B cell (primary cell): ENCODE measurements around the gene PIK3CD. TPM values are rescaled to one million over a fixed set of nuclear protein-coding genes. Genes with fewer than 3 reads are reported as not detected.
A peak's percentile ranks its signal among the peaks of the same experiment; 100 is the strongest.
"Not testable (repeated sequence)": the region's sequence is repeated elsewhere in the genome, so short reads cannot be mapped to it uniquely, and the experiment has no call there.

ENCODE experiments used
- ATAC-seq: fragments of 200-7000 bp; cut with Tn5 transposase; one replicate; pipeline ENCODE4 v1.10.0; 2021; ENCODE audit warnings: low read depth, mild to moderate bottlenecking, moderate number of reproducible peaks, moderate library complexity
- CTCF ChIA-PET: fragments of 350-600 bp; sonication (Branson Sonifier 250); formaldehyde crosslinking; loops from one replicate; lab custom pipeline; 2021; ENCODE audit warnings: antibody characterized with exemption, inconsistent platforms; lab: Charles Lee
- POLR2A ChIA-PET: fragments of 350-600 bp; sonication (Branson Sonifier 250); formaldehyde crosslinking; loops from one replicate; lab custom pipeline; 2021; ENCODE audit warnings: antibody characterized with exemption; lab: Charles Lee
- DNase-seq: peaks from one replicate; pipeline ENCODE4 v3.0.0; 2013
- H2AFZ ChIP-seq: 2 replicates; pipeline ENCODE4 v1.6.1; 2012; ENCODE audit warnings: mild to moderate bottlenecking, low read depth, low read length; ENCODE audit not compliant: insufficient read depth, poor library complexity, severe bottlenecking
- H3K27ac ChIP-seq, 2 donors: 1 replicate in 1 of 2; 2 replicates in 1 of 2; pipeline ENCODE4 v1.5.1; 2012 to 2013; ENCODE audit warnings: low read length in 2 of 2, mild to moderate bottlenecking in 2 of 2, moderate library complexity in 1 of 2
- H3K27me3 ChIP-seq, 4 experiments: fragments of 200-600 bp in 1 of 4; sonication (generic) in 1 of 4; replicated peaks in 1 of 4; 1 replicate in 2 of 4; 2 replicates in 2 of 4; pipeline versions ENCODE4 v1.6.1 to v1.7.0; 2013 to 2016; ENCODE audit warnings: low read length in 3 of 4, mild to moderate bottlenecking in 2 of 4, mixed read lengths in 1 of 4, moderate library complexity in 1 of 4; ENCODE audit not compliant: insufficient read depth in 4 of 4, control insufficient read depth in 3 of 4; ENCODE audit errors: control extremely low read depth in 1 of 4
- H3K36me3 ChIP-seq, 2 experiments: replicated peaks in 1 of 2; 1 replicate in 1 of 2; 2 replicates in 1 of 2; pipeline versions ENCODE4 v1.6.1 to v1.7.1; 2013; ENCODE audit warnings: low read length in 1 of 2; ENCODE audit not compliant: insufficient read depth in 2 of 2, control insufficient read depth in 1 of 2; ENCODE audit errors: control extremely low read depth in 1 of 2, extremely low read depth in 1 of 2
- H3K4me1 ChIP-seq, 2 donors: fragments of 200-600 bp in 1 of 2; sonication (generic) in 1 of 2; 1 replicate in 1 of 2; 2 replicates in 1 of 2; pipeline versions ENCODE4 v1.5.1 to v1.6.1; 2013 to 2017; ENCODE audit warnings: low read length in 2 of 2; ENCODE audit not compliant: control insufficient read depth in 2 of 2, insufficient read depth in 2 of 2
- H3K4me2 ChIP-seq: replicated peaks from 2 replicates; pipeline ENCODE3; 2012; ENCODE audit warnings: mild to moderate bottlenecking, low read depth, low read length; ENCODE audit not compliant: poor library complexity, severe bottlenecking
- H3K4me3 ChIP-seq, 5 experiments: fragments of 200-600 bp in 1 of 5; sonication (generic) in 1 of 5; 1 replicate in 3 of 5; 2 replicates in 2 of 5; pipeline versions ENCODE4 v1.5.1 to v1.7.0; 2011 to 2016; ENCODE audit warnings: low read length in 4 of 5, mild to moderate bottlenecking in 4 of 5, low read depth in 2 of 5, control low read depth in 1 of 5, moderate library complexity in 1 of 5; ENCODE audit not compliant: insufficient read depth in 1 of 5; ENCODE audit errors: control extremely low read depth in 1 of 5, extremely low read depth in 1 of 5
- H3K79me2 ChIP-seq: fragments of 200-600 bp; sonication (generic); one replicate; pipeline ENCODE4 v1.6.0; 2016; ENCODE audit warnings: low read length; ENCODE audit not compliant: control insufficient read depth, insufficient read depth
- H3K9ac ChIP-seq: fragments of 200-600 bp; sonication (generic); 2 replicates; pipeline ENCODE4 v1.6.1; 2017; ENCODE audit warnings: mild to moderate bottlenecking, low read length, moderate library complexity
- H3K9me3 ChIP-seq, 3 donors: one replicate each; pipeline versions ENCODE4 v1.6.1 to v1.7.1; 2013; ENCODE audit warnings: low read length in 2 of 3; ENCODE audit not compliant: control insufficient read depth in 2 of 3, insufficient read depth in 1 of 3; ENCODE audit errors: control extremely low read depth in 1 of 3
- H4K20me1 ChIP-seq: 2 replicates; pipeline ENCODE4 v1.6.0; 2012; ENCODE audit warnings: mild to moderate bottlenecking, low read length; ENCODE audit not compliant: insufficient read depth, control insufficient read depth, poor library complexity, severe bottlenecking
- H3K27ac Mint-ChIP-seq: one replicate; pipeline ENCODE4 v1.8.0; 2021; ENCODE audit warnings: mixed read lengths
- H3K27me3 Mint-ChIP-seq: one replicate; pipeline ENCODE4 v1.8.0; 2021; ENCODE audit warnings: mixed read lengths
- H3K4me1 Mint-ChIP-seq: one replicate; pipeline ENCODE4 v1.8.0; 2021; ENCODE audit warnings: mixed read lengths
- H3K4me3 Mint-ChIP-seq: one replicate; pipeline ENCODE4 v1.8.0; 2021; ENCODE audit warnings: mixed read lengths
- H3K9me3 Mint-ChIP-seq: one replicate; pipeline ENCODE4 v1.8.0; 2022; ENCODE audit warnings: mixed read lengths; ENCODE audit not compliant: insufficient read depth
- WGBS: methylation state at CpG from one replicate; pipeline ENCODE4 v1.1.5; 2013; ENCODE audit warnings: missing lambda C conversion rate; ENCODE audit not compliant: insufficient coverage; 5-methylcytosine and 5-hydroxymethylcytosine counted together
- intact Hi-C: fragments of 100-400 bp; cut with micrococcal nuclease; formaldehyde crosslinking; loops from one replicate; pipeline ENCODE4 v1.10.0; 2022
- polyA plus RNA-seq: library from polyadenylated mRNA; depleted of rRNA; stranded (reverse); fragments of >200 nt; gene quantifications from 2 replicates; pipeline ENCODE4 v1.2.3, GENCODE V29; 2012
- total RNA-seq, 2 donors: library from RNA; stranded (reverse); fragments of 120-200 nt in 1 of 2; gene quantifications; 1 replicate in 1 of 2; 2 replicates in 1 of 2; pipeline versions ENCODE4 v1.2.3 to v1.2.4, GENCODE V29; 2013 to 2022
- TF ChIP-seq, protein P1 (sequence below): fragments of 200-600 bp; IDR thresholded peaks from one replicate; pipeline ENCODE4 v1.8.0; 2022; ENCODE audit warnings: antibody characterized with exemption, mild to moderate bottlenecking

PIK3CD gene
- total and polyA plus RNA-seq, 2 donors (not counting 1 experiment from before 2014, with no cell fraction given), result 144 to 222 TPM

DNA sequence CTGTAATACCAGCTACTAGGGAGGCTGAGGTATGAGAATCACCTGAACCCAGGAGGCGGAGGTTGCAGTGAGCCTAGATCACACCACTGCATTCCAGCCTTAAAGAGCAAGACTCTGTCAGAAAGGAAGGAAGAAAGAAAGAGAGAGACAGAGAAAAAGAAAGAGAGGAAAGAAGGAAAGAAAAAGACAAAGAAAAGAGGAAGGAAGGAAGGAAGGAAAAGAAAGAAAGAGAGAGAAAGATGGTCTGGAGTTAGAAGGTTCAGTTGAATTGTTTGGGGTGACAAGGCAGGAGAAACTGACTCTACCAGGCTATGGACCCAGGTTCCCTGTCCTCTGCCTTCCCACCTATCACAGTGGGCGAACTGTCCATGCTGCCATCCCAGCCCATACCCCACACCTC is 27.4 kb upstream of the PIK3CD start:
- Mint-ChIP-seq H3K4me1 (peaks cover 42% of the 10 kb centered on the region), H3K27me3 (peaks cover 1% of the 10 kb centered on the region), H3K9me3 (no peaks in the 10 kb centered on the region), H3K4me3 (peak overlapping the region; percentile 50), H3K27ac (peak overlapping the region; percentile 21)
- ChIA-PET POLR2A (no interaction called here), CTCF (interaction anchor here (7.9 to 8.8 kb wide), 2 partner anchors 30 to 99 kb away, joined by 147 to 231 read pairs; partner anchors contain the start of gene PIK3CD)
- WGBS, result 100% methylated on average over 1 of the region's 2 CpGs
- H3K4me1 ChIP-seq, result peaks cover 37 to 52% of the 10 kb centered on the region in 2 donors
- intact Hi-C loops, result no loop called here
- peak overlapping the region; percentile 29 for H3K4me2 ChIP-seq
- H3K79me2 ChIP-seq, result peaks cover 18% of the 10 kb centered on the region
- no peak overlapping the region for H2AFZ ChIP-seq
- H3K36me3 ChIP-seq, result no peaks in the 10 kb centered on the region
- H4K20me1 ChIP-seq, result no peaks in the 10 kb centered on the region
- no peaks in the 10 kb centered on the region for H3K27me3 ChIP-seq
- H3K27ac ChIP-seq, result no peak overlapping the region
- no peak overlapping the region for H3K9ac ChIP-seq
- no peak overlapping the region for H3K4me3 ChIP-seq
- DNase-seq (no peak), ATAC-seq (no peak)
- peaks cover 0 to 9% (median 0%) of the 10 kb centered on the region in 3 donors for H3K9me3 ChIP-seq
- TF ChIP-seq, protein P1, sequence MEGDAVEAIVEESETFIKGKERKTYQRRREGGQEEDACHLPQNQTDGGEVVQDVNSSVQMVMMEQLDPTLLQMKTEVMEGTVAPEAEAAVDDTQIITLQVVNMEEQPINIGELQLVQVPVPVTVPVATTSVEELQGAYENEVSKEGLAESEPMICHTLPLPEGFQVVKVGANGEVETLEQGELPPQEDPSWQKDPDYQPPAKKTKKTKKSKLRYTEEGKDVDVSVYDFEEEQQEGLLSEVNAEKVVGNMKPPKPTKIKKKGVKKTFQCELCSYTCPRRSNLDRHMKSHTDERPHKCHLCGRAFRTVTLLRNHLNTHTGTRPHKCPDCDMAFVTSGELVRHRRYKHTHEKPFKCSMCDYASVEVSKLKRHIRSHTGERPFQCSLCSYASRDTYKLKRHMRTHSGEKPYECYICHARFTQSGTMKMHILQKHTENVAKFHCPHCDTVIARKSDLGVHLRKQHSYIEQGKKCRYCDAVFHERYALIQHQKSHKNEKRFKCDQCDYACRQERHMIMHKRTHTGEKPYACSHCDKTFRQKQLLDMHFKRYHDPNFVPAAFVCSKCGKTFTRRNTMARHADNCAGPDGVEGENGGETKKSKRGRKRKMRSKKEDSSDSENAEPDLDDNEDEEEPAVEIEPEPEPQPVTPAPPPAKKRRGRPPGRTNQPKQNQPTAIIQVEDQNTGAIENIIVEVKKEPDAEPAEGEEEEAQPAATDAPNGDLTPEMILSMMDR, result no peak

DNA sequence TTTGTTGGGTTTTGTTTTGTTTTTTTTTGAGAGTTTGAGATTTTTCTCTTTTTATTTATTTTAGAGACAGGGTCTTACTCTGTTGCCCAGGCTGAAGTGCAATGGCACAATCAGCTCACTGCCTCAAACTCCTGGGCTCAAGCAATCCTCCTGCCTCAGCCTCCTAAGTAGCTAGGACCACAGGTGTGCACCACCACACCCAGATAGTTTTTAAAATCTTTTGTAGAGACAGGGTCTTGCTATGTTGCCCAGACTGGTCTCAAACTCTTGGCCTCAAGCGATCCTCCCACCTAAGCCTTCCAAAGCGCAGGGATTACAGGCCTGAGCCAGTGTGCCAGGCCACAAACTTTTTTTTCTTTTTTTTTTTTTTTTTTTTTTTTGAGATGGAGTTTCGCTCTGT is 26.5 kb upstream of the PIK3CD start:
- H3K27me3 Mint-ChIP-seq, H3K27ac ChIP-seq, H3K36me3 ChIP-seq, DNase-seq, H3K27me3 ChIP-seq, H4K20me1 ChIP-seq, H3K9me3 ChIP-seq, H3K4me3 ChIP-seq, H3K4me2 ChIP-seq, H2AFZ ChIP-seq, H3K4me3 Mint-ChIP-seq, H3K9ac ChIP-seq, ATAC-seq, H3K9me3 Mint-ChIP-seq: not testable (repeated sequence)
- intact Hi-C loops, result loop anchor here (5.0 kb wide), 2 partner anchors 77 to 213 kb away; no protein-coding TSS in a partner anchor
- ChIA-PET CTCF (interaction anchor here (2.7 to 8.8 kb wide), 5 partner anchors 9 to 98 kb away, joined by 15 to 231 read pairs (median 83); partner anchors contain the start of gene PIK3CD), POLR2A (interaction anchor here (0.6 to 6.9 kb wide), 4 partner anchors 63 to 92 kb away, joined by 3 to 52 read pairs (median 9); no protein-coding TSS in a partner anchor)
- peak overlapping the region; percentile 50 for H3K27ac Mint-ChIP-seq
- Histone ChIP-seq H3K4me1 (peaks cover 38 to 60% of the 10 kb centered on the region in 2 donors), H3K79me2 (peaks cover 25% of the 10 kb centered on the region)
- peaks cover 51% of the 10 kb centered on the region for H3K4me1 Mint-ChIP-seq
- 100% methylated on average over 1 of the region's 3 CpGs for WGBS
